Stimulated activated CD8-positive, alpha-beta memory T cell treated with anti-CD3 and anti-CD28 coated beads, Interleukin-7, amount 100 ng/mL, for 48 hours (primary cell): Measurements from ENCODE around the gene RNF115.
"Not testable (repeated sequence)": the region's sequence is repeated elsewhere in the genome, so short reads cannot be mapped to it uniquely, and the experiment has no call there.

ENCODE experiments used
- DNase-seq, 2 donors: peaks; one replicate each; pipeline ENCODE4 v3.0.0-alpha.2; 2020; ENCODE audit warnings: low read depth in 1 of 2; ENCODE audit errors: extremely low read depth in 1 of 2

RNF115 gene

DNA sequence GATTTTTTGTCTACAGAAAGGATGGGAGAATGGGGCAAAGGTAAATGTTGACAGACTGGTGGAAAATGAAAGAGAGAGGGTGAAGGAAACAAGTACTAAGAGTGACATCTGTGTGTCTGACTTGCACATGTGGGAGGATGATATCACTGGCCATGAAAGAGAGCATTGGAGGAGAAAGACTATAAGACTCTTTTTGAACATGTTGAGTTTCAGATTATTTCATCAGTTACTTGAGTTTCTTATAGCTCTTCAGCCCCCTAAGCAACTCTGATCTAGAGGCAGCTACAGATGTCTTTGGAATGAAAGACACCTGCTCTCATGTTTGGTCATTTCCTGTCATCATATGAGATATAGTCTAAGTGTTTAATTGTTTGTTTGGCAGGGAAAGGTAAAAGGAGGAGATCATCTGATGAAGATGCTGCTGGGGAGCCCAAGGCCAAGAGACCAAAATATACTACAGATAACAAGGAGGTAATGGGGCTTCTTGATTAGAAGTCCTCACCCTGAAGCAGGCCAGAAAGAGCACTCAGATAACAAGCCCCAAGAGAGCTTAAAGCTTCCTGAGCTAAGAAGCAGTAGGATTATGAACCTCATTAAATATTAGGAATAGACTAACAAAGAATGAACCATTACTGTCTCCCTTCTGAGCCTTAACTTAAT lies 4.6 kb upstream of the RNF115 start:
- DNase-seq = no peak

DNA sequence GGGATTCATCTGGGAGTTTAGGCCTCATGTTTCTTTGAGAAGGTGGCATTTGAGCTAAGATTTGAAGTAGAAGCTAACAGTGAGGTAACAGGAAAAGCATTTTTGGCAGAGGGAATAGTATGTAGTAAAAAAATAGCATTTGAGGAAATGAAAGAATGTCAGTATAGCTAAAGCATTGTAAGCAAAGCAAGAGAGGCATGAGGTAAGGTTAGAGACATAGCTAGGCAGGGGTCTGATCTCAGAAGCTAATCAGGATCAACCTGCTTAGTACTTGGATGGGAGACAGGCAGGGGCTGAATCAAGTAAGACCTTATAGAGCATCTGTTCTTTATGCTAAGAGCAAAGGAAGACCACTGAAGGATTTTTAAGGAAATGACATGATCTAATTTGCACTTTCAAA lies 4.1 kb upstream of the RNF115 start:
- DNase-seq = no peak

DNA sequence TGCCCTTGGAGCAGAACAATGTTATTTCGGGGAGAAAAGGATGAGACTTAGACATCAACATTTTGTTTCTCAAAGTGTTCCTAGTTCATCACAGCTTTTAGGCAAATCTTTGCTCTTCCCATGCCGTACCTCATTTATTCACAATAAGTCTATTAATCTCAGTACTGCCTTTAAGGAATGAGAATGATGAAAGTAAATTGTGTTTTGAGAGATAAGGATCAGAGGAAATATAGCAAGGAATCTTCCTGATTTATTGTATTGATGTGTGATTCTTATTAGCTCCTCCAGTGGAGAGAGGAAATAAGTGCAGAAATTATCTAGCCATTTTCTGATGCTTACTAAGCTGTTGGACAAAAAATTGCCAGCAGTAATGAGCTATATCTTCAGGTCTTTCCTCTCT lies 2.1 kb upstream of the RNF115 start:
- DNase-seq = no peak

DNA sequence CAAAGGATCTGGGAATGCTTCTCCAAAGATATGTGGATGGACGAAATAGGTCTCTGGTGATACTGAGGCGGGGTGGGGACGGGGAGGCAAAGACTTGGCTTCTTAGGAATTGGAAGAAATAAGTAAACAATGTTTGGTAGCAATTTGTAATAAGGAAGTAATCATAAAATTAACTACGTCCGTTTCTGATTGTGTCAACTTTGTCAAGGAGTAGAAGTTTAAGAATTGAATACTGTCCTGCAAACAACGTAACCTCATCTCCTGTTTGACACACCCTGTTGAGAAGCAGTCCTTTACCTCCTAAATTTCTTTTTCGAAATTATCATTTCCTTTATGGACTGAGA lies 576 bp upstream of the RNF115 start:
- DNase-seq = no peak

DNA sequence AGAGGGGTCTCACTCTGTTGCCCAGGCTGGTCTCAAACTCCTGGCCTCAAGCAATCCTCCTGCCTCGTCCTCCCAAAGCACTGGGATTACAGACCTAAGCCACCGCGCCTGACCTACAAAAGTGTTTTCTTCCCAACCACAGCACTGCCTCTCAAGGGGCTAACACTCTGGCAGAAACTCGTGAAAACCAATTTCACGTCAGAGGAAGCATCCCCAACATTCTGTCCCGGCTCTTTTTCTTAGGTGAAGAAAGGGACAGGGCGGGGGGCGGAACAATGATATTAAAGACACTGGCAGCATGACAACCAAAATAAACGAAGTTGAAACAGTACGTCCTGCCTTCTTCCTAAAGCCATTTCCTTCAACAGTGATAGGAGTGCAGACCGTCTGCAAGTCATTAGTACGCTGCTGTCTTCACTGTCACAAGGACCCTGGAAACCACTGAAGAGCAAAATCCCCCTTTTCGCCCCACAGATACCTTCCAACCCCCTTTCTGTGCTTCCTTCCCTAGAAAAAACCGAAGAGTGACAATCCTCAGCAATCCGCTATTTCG lies 1.0 kb downstream of the RNF115 start:
- DNase-seq = not testable (repeated sequence)

DNA sequence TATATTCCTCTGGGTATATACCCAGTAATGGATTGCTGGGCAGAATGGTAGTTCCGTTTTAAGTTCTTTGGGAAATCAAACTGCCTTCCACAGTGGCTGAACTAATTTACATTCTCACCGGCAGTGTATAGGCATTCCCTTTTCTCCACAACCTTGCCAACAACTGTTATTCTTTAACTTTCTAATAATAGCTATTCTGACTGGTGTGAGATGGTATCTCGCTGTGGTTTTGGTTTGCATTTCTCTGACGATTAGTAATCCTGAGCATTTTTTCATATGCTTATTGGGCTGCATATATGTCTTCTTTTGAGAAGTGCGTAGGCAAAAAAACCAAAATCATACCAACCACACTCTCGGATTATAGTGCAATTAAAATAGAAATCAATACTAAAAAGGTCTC lies 5.8 kb downstream of the RNF115 start:
- not testable (repeated sequence) for DNase-seq

DNA sequence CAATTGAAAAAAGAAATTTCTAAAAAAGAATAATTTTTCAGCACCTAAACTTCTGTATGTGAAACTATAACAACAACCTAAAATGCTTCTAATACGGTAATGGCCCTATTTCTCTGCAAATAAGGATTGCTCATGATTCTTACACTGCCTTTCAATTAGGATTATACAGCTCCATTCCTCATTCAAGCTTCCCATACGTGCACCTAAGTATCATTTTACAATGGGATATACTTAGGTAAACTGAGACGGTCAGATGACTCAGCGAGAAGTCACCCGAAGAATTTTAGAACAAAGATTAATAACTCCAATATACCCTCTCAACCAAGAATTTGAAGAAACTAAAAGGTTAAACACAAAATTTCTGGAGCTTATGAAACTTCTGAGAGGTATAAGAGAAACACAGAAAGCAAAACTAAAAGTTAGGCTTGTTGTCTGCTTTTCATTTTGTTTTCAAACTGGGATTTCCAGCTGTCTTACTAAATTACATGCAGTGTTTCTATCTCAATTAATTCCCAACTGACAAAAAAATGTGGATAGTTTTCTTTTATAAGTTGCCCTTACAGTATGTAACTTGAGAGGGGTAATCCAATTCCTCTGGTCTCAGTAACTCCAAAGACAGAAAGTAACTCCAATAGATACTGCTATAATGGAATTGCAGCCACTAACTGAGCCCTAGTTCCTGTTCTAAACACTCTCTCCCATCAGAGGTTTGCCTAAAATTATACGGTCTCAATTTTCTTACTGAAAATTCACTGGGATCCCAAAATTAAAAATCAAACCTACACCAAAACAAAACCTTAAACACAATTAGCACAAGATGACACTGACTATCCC lies 10.7 kb downstream of the RNF115 start:
- not testable (repeated sequence) for DNase-seq

DNA sequence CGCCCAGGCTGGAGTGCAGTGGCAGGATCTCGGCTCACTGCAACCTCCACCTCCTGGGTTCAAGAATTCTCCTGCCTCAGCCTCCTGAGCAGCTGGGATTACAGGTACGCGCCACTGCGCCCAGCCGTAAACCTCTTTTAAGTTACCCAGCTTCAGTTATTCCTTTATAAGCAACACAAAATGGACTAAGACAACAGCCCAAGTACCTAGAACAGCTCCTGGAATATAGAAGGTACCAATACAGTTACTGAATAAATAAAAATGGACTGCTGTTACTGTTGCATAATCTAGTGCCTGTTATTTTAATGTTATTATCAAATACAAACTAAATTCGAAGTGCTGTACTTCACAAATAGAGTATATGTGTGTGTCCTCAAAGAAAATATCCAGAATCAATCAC lies 17.1 kb downstream of the RNF115 start:
- DNase-seq = no peak

DNA sequence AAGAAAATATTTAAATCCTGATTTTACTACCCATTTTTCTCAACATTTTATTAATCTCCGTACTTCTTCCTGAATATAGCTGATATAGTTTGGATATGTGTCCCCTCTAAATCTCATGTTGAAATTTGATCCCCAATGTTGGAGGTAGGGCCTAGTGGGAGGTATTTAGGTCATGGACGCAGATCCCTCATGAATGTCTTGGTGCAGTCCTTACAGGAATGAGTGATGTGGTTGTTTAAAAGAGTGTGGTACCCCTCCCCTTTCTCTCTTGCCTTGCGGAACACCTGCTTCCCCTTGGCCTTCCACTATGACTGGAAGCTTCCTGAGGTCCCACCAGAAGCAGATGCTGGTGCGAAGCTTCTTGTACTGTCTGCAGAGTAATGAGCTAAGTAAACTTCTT lies 17.5 kb downstream of the RNF115 start:
- no peak for DNase-seq

DNA sequence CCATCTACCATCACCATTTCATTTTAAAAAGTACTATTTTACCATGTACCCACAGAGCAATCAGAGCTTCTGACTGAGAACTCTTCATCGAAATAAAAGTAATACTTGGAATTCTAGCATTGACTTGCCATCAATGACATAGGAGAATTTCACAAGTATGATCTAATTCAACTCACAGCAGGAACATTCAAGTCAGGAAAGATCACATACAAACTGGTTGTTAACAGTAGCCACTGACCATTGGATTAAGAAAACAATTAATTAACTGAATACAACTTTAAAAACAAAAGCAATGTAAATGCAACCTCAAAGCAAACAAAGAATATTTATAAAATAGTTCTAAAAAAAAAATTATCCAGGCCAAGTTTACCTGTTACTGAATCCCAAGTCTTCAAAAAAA lies 18.8 kb downstream of the RNF115 start:
- DNase-seq = no peak

DNA sequence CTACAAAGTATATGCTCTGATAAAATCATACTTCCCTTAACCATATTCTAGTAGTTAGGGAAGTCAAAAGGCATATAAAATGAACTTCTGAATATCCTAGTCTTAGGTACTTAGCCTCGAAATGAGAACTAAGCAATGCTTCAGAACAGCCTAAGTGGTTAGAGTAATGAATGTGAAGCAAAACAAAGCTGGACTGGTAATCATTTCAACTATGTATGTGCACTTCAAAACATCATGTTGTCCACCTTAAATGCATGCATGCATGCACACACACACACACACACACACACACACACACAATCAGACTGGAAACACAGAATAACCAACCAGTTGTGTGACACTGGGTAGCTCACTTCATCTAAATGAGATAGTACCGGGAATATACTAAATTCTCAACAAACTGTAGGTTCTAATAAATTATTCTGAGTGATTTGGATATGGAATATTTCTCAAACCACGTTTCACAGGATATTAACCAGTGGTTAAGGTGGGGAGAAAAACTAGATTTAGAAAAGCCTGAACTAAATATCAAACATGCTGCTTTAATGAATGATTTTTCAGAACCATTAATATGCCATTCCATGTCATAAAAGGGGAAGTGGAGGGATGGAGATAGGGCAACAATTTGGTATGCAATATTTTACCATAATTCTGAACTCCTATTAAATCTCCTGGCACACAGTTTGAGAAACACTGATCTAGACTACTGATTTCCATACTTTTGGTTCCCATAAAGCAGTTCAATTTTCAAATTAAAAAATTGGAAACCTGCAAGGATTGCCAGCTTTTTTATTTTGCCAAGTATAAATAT lies 19.5 kb downstream of the RNF115 start:
- DNase-seq = no peak

DNA sequence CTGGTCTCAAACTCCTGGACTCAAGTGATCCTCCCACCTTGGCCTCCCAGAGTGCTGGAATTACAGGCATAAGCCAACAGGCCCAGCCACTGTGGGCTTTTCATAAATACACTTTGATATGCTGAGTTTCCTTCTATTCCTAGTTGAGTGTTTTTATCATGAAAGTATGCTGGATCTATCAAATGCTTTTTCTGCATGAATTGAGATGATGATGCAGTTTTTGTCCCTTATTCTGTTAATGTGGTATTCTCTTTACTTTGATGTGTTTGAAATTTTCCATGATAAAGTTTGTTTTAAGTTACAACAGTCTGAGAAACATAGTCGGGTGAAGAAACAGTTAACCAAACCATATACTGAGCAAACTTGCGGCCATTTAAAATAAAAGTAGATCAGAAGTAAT lies 24.1 kb downstream of the RNF115 start:
- DNase-seq = no peak

DNA sequence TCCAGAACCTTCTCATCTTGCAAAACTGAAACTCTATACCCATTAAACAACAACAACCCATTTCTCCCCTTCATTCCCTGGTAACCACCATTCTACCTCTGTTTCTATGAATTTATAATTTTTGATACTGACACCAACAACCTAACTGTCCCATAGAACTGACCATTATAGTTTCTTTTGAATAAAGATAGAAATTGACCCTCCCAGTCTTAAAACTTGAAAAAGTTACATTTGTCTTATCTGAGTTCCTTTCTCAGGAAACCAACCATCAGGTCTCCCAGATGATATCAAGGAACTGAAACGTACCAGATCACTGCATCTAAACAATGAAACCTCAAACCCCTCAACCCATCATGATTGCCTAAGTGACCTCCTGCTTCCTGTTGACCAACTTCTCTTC lies 27.1 kb downstream of the RNF115 start:
- DNase-seq = no peak

DNA sequence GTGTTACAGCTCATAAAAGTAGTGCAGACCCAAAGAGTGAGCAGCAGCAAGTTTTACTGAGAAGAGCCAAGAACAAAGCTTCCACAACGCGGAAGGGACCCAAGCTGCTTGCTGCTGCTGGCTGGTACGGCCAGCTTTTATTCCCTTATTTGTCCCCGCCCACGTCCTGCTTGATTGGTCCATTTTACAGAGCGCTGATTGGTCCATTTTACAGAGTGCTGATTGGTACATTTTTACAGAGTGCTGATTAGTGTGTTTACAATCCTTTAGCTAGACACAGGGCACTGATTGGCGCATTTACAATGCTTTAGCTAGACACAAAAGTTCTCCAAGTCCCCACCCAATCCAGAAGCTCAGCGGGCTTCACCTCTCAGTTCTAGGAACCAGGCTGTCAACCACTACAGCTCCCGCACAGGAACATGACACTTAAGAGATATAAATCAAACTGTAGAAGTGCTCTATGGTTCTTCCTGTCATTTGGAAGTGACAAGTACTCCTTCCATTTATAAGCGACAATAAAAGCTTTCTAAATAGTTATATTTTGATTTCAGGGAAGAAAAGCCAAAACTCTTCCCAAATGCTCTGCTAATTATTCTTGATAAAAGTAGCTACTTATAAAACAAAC lies 28.5 kb downstream of the RNF115 start:
- no peak for DNase-seq

DNA sequence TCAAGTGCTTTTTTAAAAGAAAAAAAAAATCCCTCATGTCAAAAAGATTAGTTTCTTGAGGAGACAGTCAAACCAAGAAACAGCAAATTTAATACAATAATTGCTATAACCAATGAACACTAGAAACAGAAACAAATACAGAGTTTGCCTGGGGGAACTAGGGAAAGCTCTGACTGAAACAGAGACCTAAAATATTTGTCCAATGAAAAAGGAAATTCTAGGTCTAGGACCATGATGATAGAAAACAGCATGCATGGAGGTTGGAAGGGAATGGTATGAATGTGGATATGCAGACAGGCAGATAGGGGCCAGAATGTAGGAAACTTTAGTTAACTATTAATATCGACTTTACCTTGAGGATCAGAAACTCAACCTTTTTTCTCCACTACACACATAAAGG lies 31.4 kb downstream of the RNF115 start:
- no peak for DNase-seq

DNA sequence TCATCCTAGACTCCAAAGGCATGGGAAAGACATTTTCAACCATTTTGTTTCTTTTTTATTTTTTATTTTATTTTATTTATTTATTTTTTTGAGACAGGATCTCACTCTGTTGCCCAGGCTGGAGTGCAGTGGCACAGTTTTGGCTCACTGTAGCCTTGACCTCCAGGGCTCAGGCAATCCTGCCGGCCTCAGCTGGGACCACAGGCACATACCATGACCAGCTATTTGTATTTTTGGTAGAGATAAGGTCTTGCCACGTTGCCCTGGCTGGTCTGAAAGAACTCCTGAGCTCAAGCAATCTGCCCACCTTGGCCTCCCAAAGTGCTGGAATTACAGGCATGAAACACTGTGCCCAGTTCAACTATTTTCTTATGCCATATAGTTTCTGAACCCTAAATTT lies 32.0 kb downstream of the RNF115 start:
- not testable (repeated sequence) for DNase-seq

DNA sequence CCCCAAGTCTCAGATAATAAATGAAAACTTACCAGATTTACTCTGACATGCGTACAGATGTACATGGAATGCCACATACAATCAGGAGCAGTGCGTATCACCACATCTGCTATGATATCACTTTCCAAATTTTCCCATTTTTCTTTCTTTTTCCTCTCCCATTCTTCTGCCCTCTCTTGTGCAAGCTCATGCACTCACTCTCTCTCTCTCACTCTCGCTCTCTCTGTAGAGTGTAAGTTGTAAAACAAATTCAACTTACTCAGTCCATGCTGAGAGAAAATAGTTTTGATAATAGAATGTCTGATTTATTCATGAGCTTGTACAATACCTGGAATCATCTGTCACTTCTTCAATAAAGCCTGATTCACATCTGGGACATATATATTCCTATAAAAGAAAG lies 35.3 kb downstream of the RNF115 start:
- DNase-seq = no peak

DNA sequence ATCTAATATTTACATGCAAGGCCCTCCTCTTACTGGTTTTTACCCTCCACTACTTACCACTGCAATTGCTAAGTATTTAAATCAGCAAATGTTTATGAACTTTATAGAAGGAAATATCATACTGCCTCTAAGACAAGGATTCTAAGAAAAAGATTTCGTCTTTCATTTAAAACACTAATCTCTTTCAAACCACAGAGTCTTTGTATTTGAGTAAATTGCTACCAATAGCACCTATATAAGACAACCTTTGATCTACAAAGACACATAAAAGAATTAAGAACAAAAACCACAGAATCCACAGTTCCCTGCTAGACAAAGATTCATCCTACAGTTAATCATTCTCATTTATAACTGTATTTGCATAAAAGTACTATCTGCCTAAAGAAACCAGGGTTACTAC lies 37.6 kb downstream of the RNF115 start:
- DNase-seq = no peak

DNA sequence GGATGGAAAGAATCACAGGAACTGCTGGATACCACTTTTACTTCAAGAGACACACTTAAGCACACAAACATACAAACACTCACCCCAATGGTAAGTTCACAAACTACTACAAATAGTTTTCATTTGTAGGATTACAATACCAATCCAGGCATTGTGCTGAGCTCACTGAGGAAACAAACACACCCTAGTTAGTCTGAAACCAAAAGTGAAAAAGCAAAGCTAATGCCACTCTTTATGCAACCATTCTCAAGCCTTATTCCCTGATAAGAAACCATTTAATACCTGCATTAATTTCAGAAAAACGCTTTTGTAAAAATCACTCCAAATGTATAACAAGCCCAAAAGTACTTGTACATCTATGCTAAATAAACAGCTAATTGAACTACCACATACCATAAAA lies 38.3 kb downstream of the RNF115 start:
- DNase-seq = no peak

DNA sequence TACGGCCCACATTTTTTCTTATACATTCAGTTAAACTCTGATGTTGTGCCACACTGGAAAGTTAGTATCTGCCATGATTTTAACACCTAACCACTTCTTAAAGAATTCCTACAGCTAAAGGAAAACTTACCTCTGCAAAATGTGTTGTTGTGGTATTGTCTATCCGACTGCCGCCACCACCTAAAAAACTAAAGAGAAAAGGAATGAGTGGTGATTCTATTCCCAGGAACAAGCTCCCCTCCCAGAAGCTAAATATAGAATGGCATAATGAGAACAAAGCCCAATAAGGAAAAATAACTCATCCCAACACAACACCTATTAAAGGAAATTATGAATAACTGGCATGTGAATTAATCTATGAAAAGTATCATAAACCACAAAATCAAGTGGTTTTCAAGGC lies 39.5 kb downstream of the RNF115 start:
- no peak for DNase-seq
